ENCODE results near the gene SVIL.

Gene SVIL, protein sequence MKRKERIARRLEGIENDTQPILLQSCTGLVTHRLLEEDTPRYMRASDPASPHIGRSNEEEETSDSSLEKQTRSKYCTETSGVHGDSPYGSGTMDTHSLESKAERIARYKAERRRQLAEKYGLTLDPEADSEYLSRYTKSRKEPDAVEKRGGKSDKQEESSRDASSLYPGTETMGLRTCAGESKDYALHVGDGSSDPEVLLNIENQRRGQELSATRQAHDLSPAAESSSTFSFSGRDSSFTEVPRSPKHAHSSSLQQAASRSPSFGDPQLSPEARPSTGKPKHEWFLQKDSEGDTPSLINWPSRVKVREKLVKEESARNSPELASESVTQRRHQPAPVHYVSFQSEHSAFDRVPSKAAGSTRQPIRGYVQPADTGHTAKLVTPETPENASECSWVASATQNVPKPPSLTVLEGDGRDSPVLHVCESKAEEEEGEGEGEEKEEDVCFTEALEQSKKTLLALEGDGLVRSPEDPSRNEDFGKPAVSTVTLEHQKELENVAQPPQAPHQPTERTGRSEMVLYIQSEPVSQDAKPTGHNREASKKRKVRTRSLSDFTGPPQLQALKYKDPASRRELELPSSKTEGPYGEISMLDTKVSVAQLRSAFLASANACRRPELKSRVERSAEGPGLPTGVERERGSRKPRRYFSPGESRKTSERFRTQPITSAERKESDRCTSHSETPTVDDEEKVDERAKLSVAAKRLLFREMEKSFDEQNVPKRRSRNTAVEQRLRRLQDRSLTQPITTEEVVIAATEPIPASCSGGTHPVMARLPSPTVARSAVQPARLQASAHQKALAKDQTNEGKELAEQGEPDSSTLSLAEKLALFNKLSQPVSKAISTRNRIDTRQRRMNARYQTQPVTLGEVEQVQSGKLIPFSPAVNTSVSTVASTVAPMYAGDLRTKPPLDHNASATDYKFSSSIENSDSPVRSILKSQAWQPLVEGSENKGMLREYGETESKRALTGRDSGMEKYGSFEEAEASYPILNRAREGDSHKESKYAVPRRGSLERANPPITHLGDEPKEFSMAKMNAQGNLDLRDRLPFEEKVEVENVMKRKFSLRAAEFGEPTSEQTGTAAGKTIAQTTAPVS (N-terminal part only)

GRCh38 chr10:29634764-29635625 lies at the start of gene SVIL:
TSS of gene SVIL (minus strand) at chr10:29634971. CDS start at chr10:29555058, 79,913 bp downstream.
- DNase-seq (ENCODE audit: low spot score): peak; percentile 62

- no peak for DNase-seq (ENCODE audit: low spot score)
These were observed 47.1 kb upstream of the SVIL start for GRCh38 chr10:29681676-29682448.

DNA sequence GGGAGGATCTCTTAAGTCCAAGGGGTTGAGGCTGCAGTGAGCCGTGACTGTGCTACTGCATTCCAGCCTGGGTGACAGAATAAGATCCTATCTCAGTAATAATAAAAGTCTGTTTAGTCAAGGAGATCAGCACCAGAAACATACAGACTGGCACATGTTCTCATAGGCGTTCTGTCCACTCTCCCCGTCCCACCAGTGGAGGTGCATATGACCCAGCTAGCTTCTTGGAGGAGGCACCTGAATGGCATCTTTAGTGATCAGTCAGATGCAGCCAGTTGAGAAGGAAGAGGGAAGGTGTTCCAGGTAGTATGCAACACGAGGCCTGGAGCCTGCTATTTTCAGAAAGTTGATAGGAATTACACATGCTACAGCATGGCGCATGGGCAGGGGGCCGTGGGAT lies 45.3 kb upstream of the SVIL start:
- DNase-seq (ENCODE audit: low spot score): no peak

GRCh38 chr10:29676732-29677131 lies 42.0 kb upstream of the SVIL start:
- no peak for DNase-seq (ENCODE audit: low spot score)

DNA sequence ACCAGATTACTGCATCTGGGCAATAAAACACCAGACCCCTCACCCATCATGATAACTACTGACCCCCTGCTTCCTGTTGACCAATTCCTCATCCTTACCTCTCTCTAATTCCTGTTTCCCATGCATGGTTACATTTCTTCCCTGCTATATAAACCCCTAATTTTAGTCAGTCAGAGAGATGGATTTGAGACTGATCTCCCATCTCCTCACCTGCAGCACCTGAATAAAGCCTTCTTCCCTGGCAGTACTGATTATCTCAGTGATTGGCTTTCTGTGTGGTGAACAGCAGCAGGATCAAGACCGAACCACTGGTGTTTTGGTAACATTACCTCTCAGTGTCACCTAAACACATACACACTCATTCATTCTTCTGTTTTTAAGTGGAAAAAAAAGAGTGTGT lies 41.2 kb upstream of the SVIL start:
- DNase-seq (ENCODE audit: low spot score): no peak

GRCh38 chr10:29671968-29672367 lies 37.2 kb upstream of the SVIL start:
- DNase-seq (ENCODE audit: low spot score): no peak

DNA sequence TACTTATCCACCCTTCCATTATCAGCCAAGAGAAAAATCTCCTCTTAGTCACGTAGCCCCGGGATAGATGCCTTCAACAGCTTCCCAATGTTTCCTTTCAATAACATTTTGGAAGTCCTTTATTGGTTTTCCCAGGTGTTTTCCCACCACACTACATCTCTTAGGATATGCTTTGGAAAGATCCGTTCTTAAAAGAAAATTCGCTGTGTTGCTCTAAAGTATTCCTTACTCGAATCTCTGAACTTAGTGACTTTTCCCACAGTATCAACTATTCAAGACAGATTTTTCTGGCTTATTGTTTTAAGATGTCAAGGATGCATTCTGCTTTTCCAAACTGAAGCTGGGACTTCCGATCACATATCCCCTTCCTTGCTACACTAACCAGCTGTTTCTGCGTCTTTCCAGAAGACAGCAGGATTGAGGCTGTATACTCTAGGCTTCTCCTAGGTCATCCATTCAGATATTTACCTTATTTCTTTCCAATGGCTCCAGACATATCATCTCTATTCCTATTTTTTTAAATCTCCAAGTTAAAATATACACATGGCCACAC lies 36.5 kb upstream of the SVIL start:
- no peak for DNase-seq (ENCODE audit: low spot score)

DNA sequence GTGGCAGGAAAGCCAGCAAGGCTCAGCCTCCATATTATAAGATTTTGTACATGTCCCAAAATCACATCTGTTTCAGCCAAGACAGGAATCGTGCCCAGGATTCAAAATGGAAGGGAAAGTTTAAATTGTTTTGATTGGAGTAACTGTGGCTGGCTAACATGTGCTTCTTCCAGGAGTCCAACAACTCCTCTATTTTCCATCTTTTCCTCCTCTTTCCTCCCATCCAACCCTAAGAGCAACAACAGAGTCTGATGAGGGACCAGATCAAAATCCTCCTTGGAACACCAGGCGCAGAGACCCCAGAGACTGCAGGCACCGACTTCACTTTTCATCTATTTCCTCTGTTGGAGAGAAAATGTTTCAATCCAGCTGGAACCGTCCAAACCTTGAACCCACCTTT lies 36.0 kb upstream of the SVIL start:
- DNase-seq (ENCODE audit: low spot score): no peak

GRCh38 chr10:29669149-29669548 lies 34.4 kb upstream of the SVIL start:
- no peak for DNase-seq (ENCODE audit: low spot score)

DNA sequence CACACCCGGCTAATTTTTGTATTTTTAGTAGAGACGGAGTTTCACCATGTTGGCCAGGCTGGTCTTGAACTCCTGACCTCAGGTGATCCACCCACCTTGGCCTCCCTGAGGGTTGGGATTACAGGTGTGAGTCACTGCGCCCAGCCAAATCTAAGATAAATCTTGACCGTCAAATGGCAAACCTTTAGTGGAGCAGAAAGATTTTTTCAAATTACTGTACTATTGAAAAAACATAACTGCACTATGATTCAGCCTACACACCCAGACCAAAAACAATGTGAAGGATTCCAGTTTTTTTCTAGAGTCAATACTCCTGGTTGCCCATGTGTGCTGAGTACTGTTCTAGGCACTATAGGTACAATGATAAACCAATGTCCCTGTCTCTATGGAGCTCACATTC lies 33.9 kb upstream of the SVIL start:
- DNase-seq (ENCODE audit: low spot score): no peak

DNA sequence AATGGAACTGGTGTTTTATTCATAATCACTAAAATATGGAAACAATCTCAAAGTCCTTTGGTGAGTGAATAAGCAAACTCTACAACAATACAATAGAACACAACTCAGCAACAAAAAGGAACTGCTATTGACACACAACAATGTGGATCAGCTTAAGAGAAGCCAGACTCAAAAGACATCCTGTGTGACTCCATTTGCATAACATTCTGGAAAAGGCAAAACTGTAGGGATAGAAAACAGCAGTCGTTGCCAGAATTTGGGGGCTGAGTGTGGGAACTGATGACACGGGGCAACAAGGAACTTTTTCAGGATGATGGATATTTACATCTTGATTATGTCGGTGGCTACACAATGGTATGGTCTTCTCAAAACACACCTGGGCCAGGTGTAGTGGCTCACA lies 32.4 kb upstream of the SVIL start:
- no peak for DNase-seq (ENCODE audit: low spot score)

- no peak for DNase-seq (ENCODE audit: low spot score)
These were observed 31.4 kb upstream of the SVIL start for GRCh38 chr10:29666201-29666600.

DNA sequence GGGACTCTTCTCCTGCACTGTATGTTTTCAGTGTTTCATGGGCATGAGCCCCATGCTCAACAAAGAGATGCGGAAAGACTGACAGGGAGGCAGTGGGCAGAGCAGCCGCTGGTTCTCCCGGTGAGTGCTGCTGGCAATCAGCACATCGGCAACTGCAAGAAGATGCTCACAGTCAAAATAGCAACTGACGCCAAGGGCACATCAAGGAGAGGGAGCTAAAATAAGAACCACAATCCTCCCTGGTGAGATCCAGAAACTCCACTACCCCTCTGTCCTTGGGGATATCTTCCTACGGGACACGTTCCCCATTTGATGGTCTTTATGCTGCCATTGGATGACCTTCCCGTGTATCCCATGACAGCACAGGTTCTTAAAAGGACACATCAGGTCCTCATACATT lies 28.9 kb upstream of the SVIL start:
- no peak for DNase-seq (ENCODE audit: low spot score)

DNA sequence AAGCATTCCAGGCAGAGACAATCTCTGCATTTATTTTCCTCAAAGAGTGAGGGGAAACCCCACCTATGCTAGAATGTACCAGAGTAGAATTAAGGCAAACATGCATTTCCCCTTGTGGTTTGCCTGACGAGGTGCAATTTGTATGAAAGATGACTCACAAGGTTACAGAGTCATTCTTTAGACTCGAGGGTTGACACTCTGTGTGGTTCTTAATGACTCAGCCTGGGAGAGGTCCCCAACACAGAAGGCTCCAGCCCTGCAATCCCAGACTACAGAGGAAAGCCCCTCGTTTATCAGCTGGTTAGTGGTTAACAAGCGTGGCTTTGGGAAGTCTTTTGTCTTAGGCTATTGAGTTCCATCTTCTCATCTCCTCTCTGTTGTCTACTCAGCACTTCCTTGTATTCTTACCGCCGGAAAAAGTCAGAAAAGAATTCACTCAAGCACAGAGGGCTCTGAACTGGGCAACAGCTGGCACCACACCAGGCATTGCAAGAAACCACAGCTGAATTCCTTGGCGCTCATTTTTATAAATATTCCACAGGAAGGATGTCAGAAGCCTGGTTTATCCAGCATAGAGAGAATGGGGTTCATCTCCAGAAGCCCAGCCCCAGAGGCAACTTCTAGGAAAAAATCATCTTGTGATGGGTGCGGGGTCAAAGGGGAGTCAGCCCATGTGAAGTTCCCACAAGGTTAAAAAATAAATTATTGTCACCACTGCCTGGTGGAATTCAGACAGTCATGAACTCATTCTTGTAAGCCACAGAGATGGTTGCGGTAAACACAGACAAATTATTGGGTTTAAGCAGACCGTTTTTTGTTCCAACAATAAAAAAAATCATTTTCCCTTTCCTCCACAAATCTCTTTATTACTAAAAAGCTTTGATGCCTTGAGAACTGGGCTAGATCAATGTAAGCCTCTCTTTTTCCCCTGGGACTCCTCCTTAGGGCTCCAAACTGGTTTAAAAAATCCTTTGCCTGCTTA lies 24.5 kb upstream of the SVIL start:
- peak; percentile 97 for DNase-seq (ENCODE audit: low spot score)

- no peak for DNase-seq (ENCODE audit: low spot score)
These were observed 23.0 kb upstream of the SVIL start for GRCh38 chr10:29657719-29658274.

DNA sequence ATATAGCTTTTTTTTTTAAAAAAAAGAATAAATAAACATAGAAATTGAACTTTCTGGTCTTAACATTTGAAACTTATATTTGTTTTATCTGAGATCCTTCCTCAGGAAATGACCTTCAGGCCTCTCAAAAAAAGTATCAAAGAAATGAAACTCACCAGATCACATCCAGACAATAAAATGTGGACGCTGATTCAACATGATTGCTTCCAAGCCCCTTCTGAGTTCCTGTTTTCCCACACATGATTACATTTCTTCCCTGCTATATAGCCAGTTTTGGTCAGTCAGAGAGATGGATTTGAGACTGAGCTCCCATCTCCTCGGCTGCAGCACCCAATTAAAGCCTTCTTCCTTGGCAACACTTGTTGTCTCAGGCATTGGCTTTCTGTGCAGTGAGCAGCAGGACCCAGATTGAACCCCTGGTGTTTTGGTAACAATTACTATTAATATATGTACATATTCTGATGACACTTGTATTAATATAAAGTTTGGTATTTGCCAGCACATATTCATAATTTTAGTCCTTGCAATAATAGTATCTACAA lies 21.8 kb upstream of the SVIL start:
- no peak for DNase-seq (ENCODE audit: low spot score)

DNA sequence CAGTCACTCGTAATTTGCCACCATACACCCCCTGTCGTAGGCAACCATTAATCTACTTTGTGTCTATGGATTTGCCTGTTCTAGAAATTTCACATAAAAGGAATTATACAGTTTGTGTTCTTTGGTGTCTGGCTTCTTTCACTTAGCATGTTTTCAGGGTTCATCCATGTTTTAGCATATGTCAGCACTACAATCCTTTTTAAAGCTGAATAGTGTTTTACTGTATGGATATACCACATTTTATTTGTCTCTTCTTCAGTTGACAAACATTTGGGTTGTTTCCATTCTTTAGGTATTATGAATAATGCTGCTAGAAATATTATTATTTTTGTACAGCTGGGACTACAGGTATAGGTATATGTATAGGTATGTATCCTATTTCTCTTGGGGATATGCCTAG lies 17.4 kb upstream of the SVIL start:
- no peak for DNase-seq (ENCODE audit: low spot score)

GRCh38 chr10:29651767-29652166 lies 17.0 kb upstream of the SVIL start:
- DNase-seq (ENCODE audit: low spot score): no peak

DNA sequence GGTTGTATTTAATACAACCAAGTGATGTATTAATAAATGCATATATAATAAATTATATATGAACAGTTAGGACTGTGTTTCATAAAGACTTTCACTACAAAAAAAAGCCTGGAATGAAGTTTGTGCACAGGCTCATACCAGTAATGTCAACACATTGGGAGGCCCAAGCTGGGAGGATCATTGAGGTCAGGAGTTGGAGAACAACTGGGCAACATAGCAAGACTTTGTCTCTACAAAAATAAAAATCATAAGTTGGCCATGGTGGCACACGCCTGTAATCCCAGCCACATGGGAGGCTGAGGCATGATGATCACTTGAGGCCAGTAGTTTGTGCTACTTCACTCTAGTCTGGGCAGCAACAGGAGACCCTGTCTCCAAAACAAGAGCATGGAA lies 15.8 kb upstream of the SVIL start:
- DNase-seq (ENCODE audit: low spot score): no peak

All from AG08395 (cell line).